GM12878 (cell line): ENCODE results near the gene PIK3R4.

Experiments used
- CTCF ChIP-seq, 3 experiments: IDR thresholded peaks in 2 of 3; conservative IDR thresholded peaks in 1 of 3; 2 replicates each; pipeline ENCODE4 v1.5.1; 2011; ENCODE audit warnings: low read depth in 3 of 3, low read length in 3 of 3, mild to moderate bottlenecking in 3 of 3, control low read depth in 2 of 3, moderate library complexity in 2 of 3, inconsistent platforms in 1 of 3, mixed read lengths in 1 of 3; ENCODE audit not compliant: control insufficient read depth in 2 of 3, insufficient read depth in 1 of 3; ENCODE audit errors: extremely low read depth in 1 of 3
- EP300 ChIP-seq, 2 experiments: fragments of 150-350 bp in 1 of 2; IDR thresholded peaks; 2 replicates each; pipeline ENCODE4 v1.6.1; 2011 to 2012; ENCODE audit warnings: low read depth in 2 of 2, low read length in 2 of 2, borderline replicate concordance in 1 of 2, improper control_type of control experiment in 1 of 2, inconsistent platforms in 1 of 2; ENCODE audit not compliant: control insufficient read depth in 1 of 2
- ESRRA ChIP-seq: IDR thresholded peaks from 2 replicates; pipeline ENCODE4 v1.6.1; 2012; ENCODE audit warnings: mild to moderate bottlenecking, low read length, improper control_type of control experiment
- EZH2 ChIP-seq: IDR thresholded peaks from 2 replicates; pipeline ENCODE4 v1.6.1; 2012; ENCODE audit warnings: low read depth, mild to moderate bottlenecking, control low read depth, inconsistent platforms, low read length, borderline replicate concordance; ENCODE audit not compliant: control insufficient read depth
- FOXK2 ChIP-seq: fragments of 450-650 bp; IDR thresholded peaks from 2 replicates; pipeline ENCODE4 v1.6.1; 2017; ENCODE audit warnings: mild to moderate bottlenecking, moderate library complexity
- JUNB ChIP-seq: IDR thresholded peaks from 2 replicates; pipeline ENCODE4 v1.6.1; 2016; ENCODE audit warnings: antibody characterized with exemption, mild to moderate bottlenecking
- JUND ChIP-seq: IDR thresholded peaks from 2 replicates; pipeline ENCODE4 v1.6.1; 2012; ENCODE audit warnings: low read depth, mild to moderate bottlenecking, low read length, improper control_type of control experiment, moderate library complexity
- MXI1 ChIP-seq: fragments of 150-350 bp; IDR thresholded peaks from 2 replicates; pipeline ENCODE4 v1.6.1; 2011; ENCODE audit warnings: low read depth, mild to moderate bottlenecking, inconsistent platforms, low read length, improper control_type of control experiment
- MYC ChIP-seq: IDR thresholded peaks from 2 replicates; pipeline ENCODE4 v1.6.1; 2011; ENCODE audit warnings: mild to moderate bottlenecking, low read length, moderate library complexity, inconsistent platforms; ENCODE audit not compliant: insufficient read depth, insufficient replicate concordance, insufficient read length, severe bottlenecking
- NRF1 ChIP-seq: conservative IDR thresholded peaks from 2 replicates; pipeline ENCODE4 v1.6.1; 2011; ENCODE audit warnings: mild to moderate bottlenecking, low read depth, low read length, improper control_type of control experiment
- YY1 ChIP-seq: IDR thresholded peaks from 2 replicates; pipeline ENCODE4 v1.6.1; 2011; ENCODE audit warnings: low read depth, mild to moderate bottlenecking, low read length
- ZNF24 ChIP-seq: fragments of 450-650 bp; IDR thresholded peaks from 2 replicates; pipeline ENCODE4 v1.6.1; 2017; ENCODE audit warnings: antibody characterized with exemption, mild to moderate bottlenecking
- TF ChIP-seq, protein P1 (sequence below): IDR thresholded peaks from 2 replicates; pipeline ENCODE4 v1.6.1; 2012; ENCODE audit warnings: low read length, inconsistent platforms
- TF ChIP-seq, protein P2 (sequence below): IDR thresholded peaks from 2 replicates; pipeline ENCODE4 v1.6.1; 2011; ENCODE audit warnings: borderline replicate concordance, low read depth, mild to moderate bottlenecking, moderate library complexity, mixed read lengths, low read length; ENCODE audit not compliant: insufficient read depth; ENCODE audit errors: extremely low read length

GRCh38 chr3:130733236-130733875 is 13.3 kb downstream of the PIK3R4 start:
- TF ChIP-seq EP300 (IDR thresholded peaks at IDR 0.05; ENCODE audit: borderline replicate concordance in 1 of 2, control insufficient read depth in 1 of 2, low read depth in 2 of 2, low read length in 2 of 2) (no peak), MXI1 (no peak), EZH2 (no peak), FOXK2 (no peak), YY1 (no peak), CTCF (IDR thresholded peaks at IDR 0.05 in 2 of 3, conservative IDR thresholded peaks at IDR 0.05 in 1 of 3; ENCODE audit: control insufficient read depth in 2 of 3, extremely low read depth in 1 of 3, insufficient read depth in 1 of 3, low read depth in 3 of 3, low read length in 3 of 3) (no peak), NRF1 (no peak), MYC (no peak), ESRRA (no peak), JUND (no peak), ZNF24 (no peak), JUNB (no peak)
- TF ChIP-seq, protein P1, sequence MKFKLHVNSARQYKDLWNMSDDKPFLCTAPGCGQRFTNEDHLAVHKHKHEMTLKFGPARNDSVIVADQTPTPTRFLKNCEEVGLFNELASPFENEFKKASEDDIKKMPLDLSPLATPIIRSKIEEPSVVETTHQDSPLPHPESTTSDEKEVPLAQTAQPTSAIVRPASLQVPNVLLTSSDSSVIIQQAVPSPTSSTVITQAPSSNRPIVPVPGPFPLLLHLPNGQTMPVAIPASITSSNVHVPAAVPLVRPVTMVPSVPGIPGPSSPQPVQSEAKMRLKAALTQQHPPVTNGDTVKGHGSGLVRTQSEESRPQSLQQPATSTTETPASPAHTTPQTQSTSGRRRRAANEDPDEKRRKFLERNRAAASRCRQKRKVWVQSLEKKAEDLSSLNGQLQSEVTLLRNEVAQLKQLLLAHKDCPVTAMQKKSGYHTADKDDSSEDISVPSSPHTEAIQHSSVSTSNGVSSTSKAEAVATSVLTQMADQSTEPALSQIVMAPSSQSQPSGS = no peak
- TF ChIP-seq, protein P2, sequence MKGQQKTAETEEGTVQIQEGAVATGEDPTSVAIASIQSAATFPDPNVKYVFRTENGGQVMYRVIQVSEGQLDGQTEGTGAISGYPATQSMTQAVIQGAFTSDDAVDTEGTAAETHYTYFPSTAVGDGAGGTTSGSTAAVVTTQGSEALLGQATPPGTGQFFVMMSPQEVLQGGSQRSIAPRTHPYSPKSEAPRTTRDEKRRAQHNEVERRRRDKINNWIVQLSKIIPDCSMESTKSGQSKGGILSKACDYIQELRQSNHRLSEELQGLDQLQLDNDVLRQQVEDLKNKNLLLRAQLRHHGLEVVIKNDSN = no peak
